ENCODE measurements around the gene NAALADL1. TPM values are rescaled to one million over a fixed set of nuclear protein-coding genes. Genes with fewer than 3 reads are reported as not detected.

Gene NAALADL1
- total and polyA plus RNA-seq, 8 donors = 8.5 to 20.7 (median 13.7) TPM

DNA sequence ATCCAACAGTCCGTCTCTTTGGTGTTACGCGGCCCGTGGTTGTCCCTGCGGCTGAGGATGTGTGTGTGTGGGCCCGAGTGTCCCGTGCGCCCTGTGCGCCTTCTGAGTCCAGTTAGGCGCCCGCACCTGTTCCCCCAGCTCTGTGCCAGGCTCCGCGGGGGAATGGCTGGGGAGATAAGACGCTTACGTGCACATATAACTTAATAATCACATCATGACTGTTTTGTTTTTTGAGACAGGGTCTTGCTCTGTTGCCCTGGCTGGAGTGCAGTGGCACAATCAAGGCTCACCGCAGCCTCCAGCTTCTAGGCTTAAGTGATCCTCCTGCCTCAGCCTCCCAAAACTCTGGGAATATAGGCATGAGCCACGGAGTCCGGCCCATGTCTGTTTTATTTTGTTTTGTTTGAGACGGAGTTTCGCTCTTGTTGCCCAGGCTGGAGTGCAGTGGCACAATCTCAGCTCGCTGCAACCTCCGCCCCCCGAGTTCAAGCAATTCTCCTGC, 43.6 kb downstream of the NAALADL1 start:
- TF ChIP-seq, protein P1, sequence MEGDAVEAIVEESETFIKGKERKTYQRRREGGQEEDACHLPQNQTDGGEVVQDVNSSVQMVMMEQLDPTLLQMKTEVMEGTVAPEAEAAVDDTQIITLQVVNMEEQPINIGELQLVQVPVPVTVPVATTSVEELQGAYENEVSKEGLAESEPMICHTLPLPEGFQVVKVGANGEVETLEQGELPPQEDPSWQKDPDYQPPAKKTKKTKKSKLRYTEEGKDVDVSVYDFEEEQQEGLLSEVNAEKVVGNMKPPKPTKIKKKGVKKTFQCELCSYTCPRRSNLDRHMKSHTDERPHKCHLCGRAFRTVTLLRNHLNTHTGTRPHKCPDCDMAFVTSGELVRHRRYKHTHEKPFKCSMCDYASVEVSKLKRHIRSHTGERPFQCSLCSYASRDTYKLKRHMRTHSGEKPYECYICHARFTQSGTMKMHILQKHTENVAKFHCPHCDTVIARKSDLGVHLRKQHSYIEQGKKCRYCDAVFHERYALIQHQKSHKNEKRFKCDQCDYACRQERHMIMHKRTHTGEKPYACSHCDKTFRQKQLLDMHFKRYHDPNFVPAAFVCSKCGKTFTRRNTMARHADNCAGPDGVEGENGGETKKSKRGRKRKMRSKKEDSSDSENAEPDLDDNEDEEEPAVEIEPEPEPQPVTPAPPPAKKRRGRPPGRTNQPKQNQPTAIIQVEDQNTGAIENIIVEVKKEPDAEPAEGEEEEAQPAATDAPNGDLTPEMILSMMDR (IDR thresholded peaks at IDR 0.05) = no peak
- peak overlapping the region; percentile 99 to 100 for H3K27ac ChIP-seq
- H3K4me1 ChIP-seq = peaks cover 7 to 30% of the 10 kb centered on the region in 2 donors
- peak overlapping the region; percentile 70 to 91 for H3K4me3 ChIP-seq
- no peaks in the 10 kb centered on the region for H3K27me3 ChIP-seq
- DNase-seq (no peak), ATAC-seq (peak; percentile 3)
- intact Hi-C loops (cut with DNase I) = no loop called here
- peaks cover 0 to 18% of the 10 kb centered on the region in 2 donors for H3K36me3 ChIP-seq
- no peaks in the 10 kb centered on the region for H3K9me3 ChIP-seq

DNA sequence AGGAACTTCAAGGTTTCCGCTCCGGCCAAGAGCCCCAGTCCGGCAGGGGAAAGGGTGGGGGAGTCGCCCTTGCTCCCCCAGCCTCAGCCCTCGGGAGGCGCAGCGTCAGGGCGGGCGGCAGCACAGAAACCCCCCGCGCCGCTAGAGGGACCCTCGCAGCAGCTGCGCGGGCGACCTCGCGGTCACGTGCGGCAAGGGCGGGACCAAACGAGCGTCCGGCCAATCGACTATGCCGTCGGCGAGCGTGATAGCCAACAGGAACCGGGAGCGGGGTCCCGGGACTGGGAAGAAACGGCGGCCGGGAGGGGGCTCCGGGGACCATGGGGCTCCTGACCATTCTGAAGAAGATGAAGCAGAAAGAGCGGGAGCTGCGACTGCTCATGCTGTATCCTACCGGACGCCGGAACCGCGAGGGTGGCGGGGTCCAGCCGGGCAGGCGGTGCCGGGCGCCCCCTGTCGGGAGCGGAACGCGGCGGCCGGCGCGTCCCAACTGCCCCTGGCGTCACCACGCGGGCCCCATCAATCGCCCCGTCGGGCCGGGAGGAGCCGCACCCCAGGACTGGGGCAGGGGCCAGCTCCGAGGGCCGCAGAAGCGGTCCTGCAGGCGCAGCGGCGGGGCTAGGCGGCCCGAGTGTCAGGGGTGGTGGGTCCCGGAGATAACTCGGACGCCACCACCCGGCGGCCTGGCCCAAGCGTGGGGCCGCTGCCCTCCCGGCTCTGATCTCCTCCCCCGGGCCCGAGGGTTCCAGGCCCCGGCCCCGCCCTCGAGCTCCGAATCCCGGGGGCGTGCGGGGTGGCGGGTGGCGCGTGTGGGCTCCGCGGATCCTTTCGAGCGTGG, 44.2 kb downstream of the NAALADL1 start, which contains the start of gene ARL2:
Gene ARL2, plus strand, starts transcription at position 273 of the 838 bp plus-strand sequence. Its CDS starts 48 bp downstream, at position 321.
- TF ChIP-seq, protein P1 (IDR thresholded peaks at IDR 0.05) = peak; percentile 84 to 91
- ATAC-seq (peak; percentile 89), DNase-seq (peak; percentile 92 to 96 (median 95))
- H3K27me3 ChIP-seq = no peaks in the 10 kb centered on the region
- H3K9me3 ChIP-seq = no peaks in the 10 kb centered on the region
- H3K36me3 ChIP-seq = peaks cover 0 to 12% of the 10 kb centered on the region in 2 donors
- H3K4me1 ChIP-seq = peaks cover 7 to 30% of the 10 kb centered on the region in 2 donors
- H3K27ac ChIP-seq = peak within 1 kb of the TSS; percentile 99 to 100
- peak within 1 kb of the TSS; percentile 70 to 91 for H3K4me3 ChIP-seq
- intact Hi-C loops (cut with DNase I) = no loop called here

DNA sequence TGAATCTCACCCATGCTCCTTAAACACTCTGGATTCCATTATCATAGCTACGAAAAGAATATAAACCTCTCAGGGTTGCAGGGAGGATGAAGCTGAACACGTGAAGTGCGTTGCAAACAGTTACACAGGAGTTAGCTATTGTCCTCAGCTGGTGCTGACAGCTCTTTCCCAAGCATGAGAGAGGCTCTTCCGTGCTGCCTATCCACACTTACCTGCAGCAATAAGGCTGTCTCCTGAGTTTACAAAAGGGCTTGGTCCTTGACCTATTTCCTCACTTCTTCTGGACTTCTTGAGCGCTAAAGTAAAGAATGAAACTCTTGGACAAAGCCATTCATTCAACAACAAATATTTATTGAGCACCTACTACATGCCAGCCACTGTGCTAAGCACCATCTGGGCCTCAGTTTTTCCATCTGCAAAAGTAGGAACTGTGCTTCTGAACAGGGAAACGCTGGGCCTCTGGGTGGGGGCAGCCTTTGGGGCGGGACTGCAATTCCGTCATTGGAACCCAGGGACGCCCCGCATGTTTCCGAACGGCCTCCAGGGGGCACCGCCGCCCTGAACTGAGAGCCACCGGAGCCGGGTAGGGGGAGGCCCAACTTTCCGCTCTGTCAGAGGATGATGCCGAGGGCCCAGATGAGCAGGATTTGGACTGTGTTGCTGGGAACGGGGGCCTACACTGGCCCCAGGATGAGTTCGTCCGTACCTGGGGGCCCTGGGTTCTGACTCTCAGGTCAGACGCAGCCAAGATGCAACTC, 45.0 kb downstream of the NAALADL1 start:
- DNase-seq (peak; percentile 83 to 97 (median 94)), ATAC-seq (peak; percentile 93)
- TF ChIP-seq, protein P1 (IDR thresholded peaks at IDR 0.05) = peak; percentile 62 to 84
- peaks cover 0 to 6% of the 10 kb centered on the region in 2 donors for H3K36me3 ChIP-seq
- peaks cover 7 to 30% of the 10 kb centered on the region in 2 donors for H3K4me1 ChIP-seq
- H3K27me3 ChIP-seq = no peaks in the 10 kb centered on the region
- peak overlapping the region; percentile 99 to 100 for H3K27ac ChIP-seq
- H3K9me3 ChIP-seq = no peaks in the 10 kb centered on the region
- intact Hi-C loops (cut with DNase I) = no loop called here
- H3K4me3 ChIP-seq = peak overlapping the region; percentile 70 to 91

DNA sequence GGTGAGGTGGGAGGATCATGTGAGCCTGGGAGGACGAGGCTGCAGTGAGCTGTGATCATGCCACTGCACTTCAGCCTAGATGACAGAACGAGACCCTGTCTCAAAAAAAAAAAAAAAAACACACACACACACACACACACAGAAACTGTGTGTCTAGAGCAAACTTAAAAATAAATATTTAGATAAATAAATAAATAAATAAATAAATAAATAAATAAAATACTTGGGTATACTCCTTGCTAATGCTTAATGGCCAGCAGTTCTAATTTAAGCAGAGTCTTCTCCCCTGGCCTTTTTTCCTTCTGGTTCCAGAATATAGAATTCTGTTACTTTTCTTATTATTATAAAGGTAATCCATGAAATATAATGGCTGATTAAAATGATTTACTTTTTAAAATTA, 49.5 kb downstream of the NAALADL1 start:
- Histone ChIP-seq H3K27ac (no peak overlapping the region), H3K9me3 (no peaks in the 10 kb centered on the region), H3K27me3 (no peaks in the 10 kb centered on the region), H3K4me3 (no peak overlapping the region), H3K4me1 (peaks cover 0 to 10% of the 10 kb centered on the region in 2 donors), H3K36me3 (no peaks in the 10 kb centered on the region)
- ATAC-seq (no peak), DNase-seq (peak in 1 of 4 donors; percentile 3)
- TF ChIP-seq, protein P1 (IDR thresholded peaks at IDR 0.05) = no peak
- intact Hi-C loops (cut with DNase I) = no loop called here
